GM12872 (cell line): ENCODE measurements around the gene AJUBA.

Experiments
- CTCF ChIP-seq: IDR thresholded peaks from 3 replicates; pipeline ENCODE4 v1.5.1; 2011; ENCODE audit warnings: low read depth, mild to moderate bottlenecking, low read length, moderate library complexity; ENCODE audit not compliant: insufficient read depth

AJUBA gene

GRCh38 chr14:22955702-22956569 lies 26.4 kb downstream of the AJUBA start:
- no peak for TF ChIP-seq CTCF

GRCh38 chr14:22952418-22952817 lies 29.9 kb downstream of the AJUBA start:
- no peak for TF ChIP-seq CTCF

- no peak for TF ChIP-seq CTCF
These were observed 36.7 kb downstream of the AJUBA start for GRCh38 chr14:22945642-22946041.

GRCh38 chr14:22939684-22940083 lies 42.7 kb downstream of the AJUBA start:
- TF ChIP-seq CTCF, result no peak

GRCh38 chr14:22935156-22935555 lies 47.2 kb downstream of the AJUBA start:
- TF ChIP-seq CTCF, result no peak

- TF ChIP-seq CTCF, result no peak
These were observed 50.2 kb downstream of the AJUBA start for GRCh38 chr14:22932146-22932545.

GRCh38 chr14:22929961-22930364 lies 52.4 kb downstream of the AJUBA start:
- no peak for TF ChIP-seq CTCF
